ENCODE results near the gene C3orf22.

DNA sequence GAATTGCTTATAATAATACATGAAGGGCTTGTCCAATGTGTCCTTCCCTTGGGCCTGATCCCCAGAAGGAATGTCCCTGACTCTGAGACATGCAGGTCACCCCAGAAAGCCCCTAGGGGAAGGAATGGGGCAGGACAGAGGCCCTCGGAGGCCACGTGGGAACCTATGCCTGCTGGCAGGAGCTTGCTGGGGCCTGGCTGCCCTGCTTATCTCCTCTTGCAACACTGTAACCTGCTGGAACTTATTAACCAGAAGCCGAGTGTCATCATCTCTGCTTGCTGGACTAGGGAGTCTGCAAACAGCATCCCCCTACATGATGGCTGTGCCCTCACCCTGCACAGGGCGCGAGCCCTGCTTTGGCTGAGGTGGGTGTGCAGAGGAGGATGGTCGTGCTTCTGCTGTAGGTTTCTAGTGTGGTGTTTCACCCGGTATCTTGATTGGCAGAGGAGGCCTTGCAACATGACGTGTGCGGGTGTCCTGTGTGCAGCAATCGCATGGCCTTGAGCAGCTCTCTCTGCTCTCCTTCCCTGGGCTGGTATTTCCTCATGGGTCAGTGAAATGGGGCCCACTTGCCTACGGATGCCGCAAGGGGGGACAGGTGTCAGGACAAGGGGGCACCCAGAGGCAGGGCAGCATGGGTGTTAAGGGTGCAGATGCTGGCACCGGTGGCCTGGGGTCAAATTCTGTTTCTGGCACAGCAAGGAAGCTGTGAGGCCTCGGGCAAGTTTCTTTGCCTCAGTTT, 29.8 kb downstream of the C3orf22 start:
- TF ChIP-seq, protein P1, sequence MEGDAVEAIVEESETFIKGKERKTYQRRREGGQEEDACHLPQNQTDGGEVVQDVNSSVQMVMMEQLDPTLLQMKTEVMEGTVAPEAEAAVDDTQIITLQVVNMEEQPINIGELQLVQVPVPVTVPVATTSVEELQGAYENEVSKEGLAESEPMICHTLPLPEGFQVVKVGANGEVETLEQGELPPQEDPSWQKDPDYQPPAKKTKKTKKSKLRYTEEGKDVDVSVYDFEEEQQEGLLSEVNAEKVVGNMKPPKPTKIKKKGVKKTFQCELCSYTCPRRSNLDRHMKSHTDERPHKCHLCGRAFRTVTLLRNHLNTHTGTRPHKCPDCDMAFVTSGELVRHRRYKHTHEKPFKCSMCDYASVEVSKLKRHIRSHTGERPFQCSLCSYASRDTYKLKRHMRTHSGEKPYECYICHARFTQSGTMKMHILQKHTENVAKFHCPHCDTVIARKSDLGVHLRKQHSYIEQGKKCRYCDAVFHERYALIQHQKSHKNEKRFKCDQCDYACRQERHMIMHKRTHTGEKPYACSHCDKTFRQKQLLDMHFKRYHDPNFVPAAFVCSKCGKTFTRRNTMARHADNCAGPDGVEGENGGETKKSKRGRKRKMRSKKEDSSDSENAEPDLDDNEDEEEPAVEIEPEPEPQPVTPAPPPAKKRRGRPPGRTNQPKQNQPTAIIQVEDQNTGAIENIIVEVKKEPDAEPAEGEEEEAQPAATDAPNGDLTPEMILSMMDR (IDR thresholded peaks at IDR 0.05; ENCODE audit: low read length), result no peak
- TF ChIP-seq EZH2 (optimal IDR thresholded peaks at IDR 0.05; ENCODE audit: low read depth, low read length), result no peak
